Measurements from ENCODE around the gene TRAM2. TPM values are rescaled to one million over a fixed set of nuclear protein-coding genes. Genes with fewer than 3 reads are reported as not detected.

TRAM2 gene
- total and polyA plus RNA-seq, 9 of the 15 experiments (the other 6 are each of a cell fraction or from before 2014, with no cell fraction given): 2.6 to 13.3 (median 8.9) TPM

GRCh38 chr6:52508261-52508739, 68.6 kb downstream of the TRAM2 start (continued):
- TF ChIP-seq ZFPM2 (CRISPR knock-in tag; IDR thresholded peaks at IDR 0.05) (no peak), ZNF3 (CRISPR knock-in tag; IDR thresholded peaks at IDR 0.05) (no peak), CCNT2 (IDR thresholded peaks at IDR 0.05; ENCODE audit: borderline replicate concordance, extremely low read depth, insufficient read length, low read depth, low read length) (no peak), NFXL1 (CRISPR knock-in tag; IDR thresholded peaks at IDR 0.05) (no peak), ARID3A (IDR thresholded peaks at IDR 0.05; ENCODE audit: borderline replicate concordance, low read depth, low read length) (no peak), ZNF668 (CRISPR knock-in tag; IDR thresholded peaks at IDR 0.05) (no peak), KLF13 (tag; IDR thresholded peaks at IDR 0.05; ENCODE audit: borderline replicate concordance, low read depth) (no peak), HINFP (tag; conservative IDR thresholded peaks at IDR 0.05; ENCODE audit: low read depth) (no peak), CXXC5 (CRISPR knock-in tag; IDR thresholded peaks at IDR 0.05) (no peak), ZNF224 (CRISPR knock-in tag; IDR thresholded peaks at IDR 0.05) (no peak), ESRRA (IDR thresholded peaks at IDR 0.05; ENCODE audit: borderline replicate concordance, low read depth) (no peak), CEBPB (tag; IDR thresholded peaks at IDR 0.05) (peak; percentile 5; the same call in 1 of the 2 replicates), MTA3 (IDR thresholded peaks at IDR 0.05; ENCODE audit: borderline replicate concordance) (0 out of 2 replicates have a peak, but pooled peaks have one; percentile 6), ZNF384 (IDR thresholded peaks at IDR 0.05; ENCODE audit: low read depth, low read length) (no peak), MTA1 (IDR thresholded peaks at IDR 0.05; ENCODE audit: borderline replicate concordance) (no peak), ZBTB9 (CRISPR knock-in tag; IDR thresholded peaks at IDR 0.05) (peak; percentile 76), TRIM28 (IDR thresholded peaks at IDR 0.05) (no peak)
- TF ChIP-seq, protein P1, sequence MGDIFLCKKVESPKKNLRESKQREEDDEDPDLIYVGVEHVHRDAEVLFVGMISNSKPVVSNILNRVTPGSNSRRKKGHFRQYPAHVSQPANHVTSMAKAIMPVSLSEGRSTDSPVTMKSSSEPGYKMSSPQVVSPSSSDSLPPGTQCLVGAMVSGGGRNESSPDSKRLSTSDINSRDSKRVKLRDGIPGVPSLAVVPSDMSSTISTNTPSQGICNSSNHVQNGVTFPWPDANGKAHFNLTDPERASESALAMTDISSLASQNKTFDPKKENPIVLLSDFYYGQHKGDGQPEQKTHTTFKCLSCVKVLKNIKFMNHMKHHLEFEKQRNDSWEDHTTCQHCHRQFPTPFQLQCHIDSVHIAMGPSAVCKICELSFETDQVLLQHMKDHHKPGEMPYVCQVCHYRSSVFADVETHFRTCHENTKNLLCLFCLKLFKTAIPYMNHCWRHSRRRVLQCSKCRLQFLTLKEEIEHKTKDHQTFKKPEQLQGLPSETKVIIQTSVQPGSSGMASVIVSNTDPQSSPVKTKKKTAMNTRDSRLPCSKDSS (IDR thresholded peaks at IDR 0.05; ENCODE audit: low read depth, partially characterized antibody): no peak
- TF ChIP-seq, protein P2, sequence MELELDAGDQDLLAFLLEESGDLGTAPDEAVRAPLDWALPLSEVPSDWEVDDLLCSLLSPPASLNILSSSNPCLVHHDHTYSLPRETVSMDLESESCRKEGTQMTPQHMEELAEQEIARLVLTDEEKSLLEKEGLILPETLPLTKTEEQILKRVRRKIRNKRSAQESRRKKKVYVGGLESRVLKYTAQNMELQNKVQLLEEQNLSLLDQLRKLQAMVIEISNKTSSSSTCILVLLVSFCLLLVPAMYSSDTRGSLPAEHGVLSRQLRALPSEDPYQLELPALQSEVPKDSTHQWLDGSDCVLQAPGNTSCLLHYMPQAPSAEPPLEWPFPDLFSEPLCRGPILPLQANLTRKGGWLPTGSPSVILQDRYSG (tag; conservative IDR thresholded peaks at IDR 0.05; ENCODE audit: low read depth): no peak
- TF ChIP-seq, protein P3, sequence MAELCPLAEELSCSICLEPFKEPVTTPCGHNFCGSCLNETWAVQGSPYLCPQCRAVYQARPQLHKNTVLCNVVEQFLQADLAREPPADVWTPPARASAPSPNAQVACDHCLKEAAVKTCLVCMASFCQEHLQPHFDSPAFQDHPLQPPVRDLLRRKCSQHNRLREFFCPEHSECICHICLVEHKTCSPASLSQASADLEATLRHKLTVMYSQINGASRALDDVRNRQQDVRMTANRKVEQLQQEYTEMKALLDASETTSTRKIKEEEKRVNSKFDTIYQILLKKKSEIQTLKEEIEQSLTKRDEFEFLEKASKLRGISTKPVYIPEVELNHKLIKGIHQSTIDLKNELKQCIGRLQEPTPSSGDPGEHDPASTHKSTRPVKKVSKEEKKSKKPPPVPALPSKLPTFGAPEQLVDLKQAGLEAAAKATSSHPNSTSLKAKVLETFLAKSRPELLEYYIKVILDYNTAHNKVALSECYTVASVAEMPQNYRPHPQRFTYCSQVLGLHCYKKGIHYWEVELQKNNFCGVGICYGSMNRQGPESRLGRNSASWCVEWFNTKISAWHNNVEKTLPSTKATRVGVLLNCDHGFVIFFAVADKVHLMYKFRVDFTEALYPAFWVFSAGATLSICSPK (IDR thresholded peaks at IDR 0.05; ENCODE audit: borderline replicate concordance): no peak
